CD4-positive, alpha-beta T cell treated with Interleukin-4 for 1 hour (primary cell): ENCODE measurements around the gene TBXA2R.
"Not testable (repeated sequence)": the region's sequence is repeated elsewhere in the genome, so short reads cannot be mapped to it uniquely, and the experiment has no call there.

ENCODE experiments used
- DNase-seq, 2 donors: peaks; one replicate each; pipeline ENCODE4 v3.0.0-alpha.2; 2020 to 2022

The TBXA2R gene

GRCh38 chr19:3576696-3577443 lies 29.8 kb downstream of the TBXA2R start:
- DNase-seq, result no peak

GRCh38 chr19:3575949-3576673 lies 30.6 kb downstream of the TBXA2R start:
- no peak for DNase-seq

DNA sequence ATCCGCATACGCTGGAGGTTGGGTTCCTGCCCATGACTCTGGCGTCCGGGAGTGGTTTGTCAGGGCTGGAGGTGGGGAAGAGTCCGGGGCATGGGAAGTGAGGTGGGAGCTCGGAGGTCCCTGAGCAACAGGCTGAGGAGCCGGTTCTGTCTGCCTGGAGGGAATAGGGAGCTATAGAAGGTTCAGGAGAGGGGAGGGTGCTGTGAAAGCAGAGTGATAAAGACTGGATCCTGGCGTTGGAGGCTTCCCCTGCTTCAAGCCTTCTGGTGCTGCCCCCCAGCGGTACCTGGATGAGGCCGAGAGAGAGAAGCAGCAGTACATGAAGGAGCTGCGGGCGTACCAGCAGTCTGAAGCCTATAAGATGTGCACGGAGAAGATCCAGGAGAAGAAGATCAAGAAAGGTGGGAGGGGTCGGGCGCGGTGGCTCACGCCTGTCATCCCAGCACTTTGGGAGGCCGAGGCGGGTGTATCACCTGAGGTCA lies 31.4 kb downstream of the TBXA2R start:
- peak; percentile 33 to 36 for DNase-seq

GRCh38 chr19:3573858-3574637 lies 32.6 kb downstream of the TBXA2R start:
- peak; percentile 88 to 93 for DNase-seq

DNA sequence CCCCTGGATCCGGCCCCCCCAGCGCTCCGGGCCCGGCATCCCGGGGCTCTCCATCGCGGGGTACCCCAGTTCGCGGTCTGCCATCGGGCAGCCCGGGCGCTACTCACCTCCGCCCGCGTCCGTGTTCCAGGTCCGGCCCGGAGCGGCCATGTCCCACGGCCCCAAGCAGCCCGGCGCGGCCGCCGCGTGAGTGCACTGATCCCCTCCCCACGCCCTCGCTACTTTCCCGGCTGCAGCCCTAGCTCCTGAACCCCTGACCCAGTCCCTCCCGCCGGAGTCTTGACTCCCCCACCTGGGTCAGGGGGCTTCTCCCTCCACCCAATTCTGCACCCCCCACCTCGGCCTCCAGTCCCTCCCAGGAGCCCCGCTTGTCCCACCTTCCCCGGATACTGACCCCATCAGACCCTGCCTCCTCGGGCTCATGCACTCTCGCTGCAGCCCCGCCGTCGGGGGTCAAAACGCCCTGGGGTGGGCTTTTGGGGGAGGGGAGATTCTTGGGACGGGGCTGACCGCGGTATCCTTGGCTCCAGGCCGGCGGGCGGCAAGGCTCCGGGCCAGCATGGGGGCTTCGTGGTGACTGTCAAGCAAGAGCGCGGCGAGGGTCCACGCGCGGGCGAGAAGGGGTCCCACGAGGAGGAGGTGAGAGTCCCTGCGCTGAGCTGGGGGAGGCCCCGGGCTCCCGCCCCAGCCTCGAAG lies 33.4 kb downstream of the TBXA2R start:
- DNase-seq, result no peak

GRCh38 chr19:3572855-3573161 lies 33.9 kb downstream of the TBXA2R start, which contains the start of gene HMG20B:
Gene HMG20B, plus strand, starts transcription at chr19:3572944. Its CDS starts 366 bp downstream, at chr19:3573310.
- DNase-seq, result no peak

- DNase-seq, result peak; percentile 99 to 100
Observed at GRCh38 chr19:3572132-3572854, 34.4 kb downstream of the TBXA2R start.

GRCh38 chr19:3570606-3571011 lies 36.1 kb downstream of the TBXA2R start:
- DNase-seq, result no peak

- not testable (repeated sequence) for DNase-seq
Observed at GRCh38 chr19:3570042-3570441, 36.6 kb downstream of the TBXA2R start.

DNA sequence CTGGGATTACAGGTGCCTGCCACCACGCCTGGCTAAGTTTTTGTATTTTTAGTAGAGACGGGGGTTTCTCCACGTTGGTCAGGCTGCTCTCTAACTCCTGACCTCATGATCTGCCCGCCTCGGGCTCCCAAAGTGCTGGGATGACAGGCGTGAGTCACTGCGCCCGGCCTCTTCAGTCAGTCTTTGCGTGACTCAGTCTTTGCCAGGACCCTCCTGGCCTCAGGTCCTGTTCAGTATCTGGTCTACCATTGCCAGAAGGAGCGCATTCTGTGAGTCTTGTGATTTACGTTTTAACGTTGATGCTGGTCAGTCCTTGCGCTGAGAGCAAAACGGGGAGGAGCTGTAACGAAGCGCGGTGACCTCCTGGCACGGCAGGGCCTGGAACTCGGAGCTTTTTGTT lies 41.5 kb downstream of the TBXA2R start:
- DNase-seq, result no peak

DNA sequence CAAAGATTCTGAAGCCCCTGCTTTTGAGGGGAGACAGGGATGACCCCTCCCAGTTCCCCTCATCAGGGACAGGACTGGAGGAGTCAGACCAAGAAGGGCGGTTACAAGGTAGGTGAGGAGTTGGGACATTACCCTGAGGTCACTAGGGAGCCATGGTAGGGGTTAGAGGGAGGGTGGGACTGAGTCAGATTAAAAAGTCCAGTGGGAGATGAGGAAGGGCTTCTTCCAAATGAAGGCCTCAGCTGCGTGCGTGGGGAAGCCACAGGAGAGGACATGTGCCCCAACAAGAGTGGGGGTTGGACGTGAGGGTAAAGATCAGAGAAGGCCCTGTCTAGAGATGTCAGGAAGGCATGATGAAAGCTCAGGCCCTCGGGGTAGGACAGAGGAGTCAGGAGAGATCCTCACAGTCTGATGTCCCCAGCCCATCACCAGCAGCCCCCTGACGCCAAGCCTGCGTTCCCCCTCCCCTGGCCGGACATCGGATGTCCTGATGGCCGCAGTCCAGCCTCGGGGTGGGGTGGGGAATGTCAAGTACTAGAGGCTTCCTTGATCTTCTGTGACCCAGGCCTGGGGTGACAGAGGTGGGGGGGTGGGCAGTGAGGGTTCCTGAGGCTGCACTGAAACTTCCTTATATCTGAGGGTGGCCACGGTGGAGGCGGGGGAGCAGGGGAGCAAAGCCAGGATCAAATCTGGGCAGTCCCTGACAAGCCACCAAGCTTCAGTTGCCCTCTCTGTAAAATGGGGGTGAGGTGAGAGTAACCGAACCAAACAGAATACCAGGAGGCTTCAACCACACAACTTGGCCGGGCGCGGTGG lies 42.8 kb downstream of the TBXA2R start:
- no peak for DNase-seq

DNA sequence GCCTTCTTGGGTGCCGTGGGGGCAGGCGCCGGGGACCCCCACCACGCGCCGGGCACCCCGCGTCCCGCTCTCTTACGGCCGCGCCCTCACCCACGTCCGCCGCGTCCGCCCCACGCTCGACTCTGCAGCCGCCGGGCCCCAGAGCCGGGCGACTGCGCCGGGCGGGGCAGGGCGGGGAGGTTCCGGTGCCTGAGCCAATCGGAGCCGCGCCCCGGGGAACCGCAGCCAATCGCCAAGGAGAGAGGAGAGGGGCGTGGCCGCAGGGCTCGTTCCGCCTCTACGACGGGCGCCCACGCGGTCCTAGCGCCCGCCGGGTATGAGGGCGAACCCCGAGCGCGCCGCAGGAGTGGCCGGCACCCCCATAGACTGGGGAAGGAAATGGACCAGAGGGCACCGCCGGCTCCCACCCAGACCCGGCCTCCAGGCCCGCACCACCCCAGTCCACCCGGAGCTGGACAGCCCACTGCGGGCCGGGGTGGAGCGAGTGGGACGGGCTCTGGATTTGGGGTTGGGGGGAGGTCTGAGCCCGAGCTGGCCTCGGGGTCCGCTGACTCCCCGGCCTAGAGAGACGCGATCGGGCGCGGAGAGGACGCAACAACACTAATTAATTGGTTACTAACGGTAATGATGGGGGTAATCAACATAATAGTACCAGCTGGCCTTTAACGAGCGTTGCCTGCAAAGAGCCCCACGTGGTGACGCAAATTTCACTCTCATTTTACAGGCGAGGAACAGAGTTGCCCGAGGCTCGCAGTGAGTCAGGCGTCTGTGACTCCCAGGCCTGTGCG lies 49.0 kb downstream of the TBXA2R start, which contains the start of gene MFSD12:
Gene MFSD12 (minus strand): TSS at position 126 of the 788 bp plus-strand sequence. CDS start 183 bp downstream, outside the sequence.
- DNase-seq, result peak; percentile 92 to 95

DNA sequence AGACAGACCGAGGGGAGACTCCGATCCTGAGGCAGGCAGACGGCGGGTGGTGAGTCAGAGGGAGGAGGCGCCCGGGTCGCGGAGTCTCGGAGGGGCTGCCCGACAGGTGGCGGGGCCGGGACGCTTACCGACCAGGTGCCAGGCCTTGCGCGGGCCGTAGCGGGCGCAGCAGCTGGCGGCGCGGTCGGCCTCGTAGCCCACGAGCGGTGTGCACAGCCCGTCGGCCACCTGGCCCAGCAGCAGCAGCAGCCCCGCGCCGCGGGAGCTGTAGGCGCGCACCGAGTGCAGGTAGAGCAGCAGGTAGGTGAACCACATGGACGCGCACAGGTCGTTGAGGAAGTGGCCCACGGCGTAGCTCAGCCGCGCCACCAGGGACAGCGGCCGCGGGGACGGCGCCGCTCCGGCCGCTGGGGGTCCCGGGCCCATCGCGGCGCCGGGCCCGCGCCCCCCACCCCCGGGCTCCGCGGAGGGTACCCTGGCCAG lies 49.7 kb downstream of the TBXA2R start:
- peak; percentile 53 to 60 for DNase-seq

- no peak for DNase-seq
Observed at GRCh38 chr19:3556423-3556977, 50.2 kb downstream of the TBXA2R start.

DNA sequence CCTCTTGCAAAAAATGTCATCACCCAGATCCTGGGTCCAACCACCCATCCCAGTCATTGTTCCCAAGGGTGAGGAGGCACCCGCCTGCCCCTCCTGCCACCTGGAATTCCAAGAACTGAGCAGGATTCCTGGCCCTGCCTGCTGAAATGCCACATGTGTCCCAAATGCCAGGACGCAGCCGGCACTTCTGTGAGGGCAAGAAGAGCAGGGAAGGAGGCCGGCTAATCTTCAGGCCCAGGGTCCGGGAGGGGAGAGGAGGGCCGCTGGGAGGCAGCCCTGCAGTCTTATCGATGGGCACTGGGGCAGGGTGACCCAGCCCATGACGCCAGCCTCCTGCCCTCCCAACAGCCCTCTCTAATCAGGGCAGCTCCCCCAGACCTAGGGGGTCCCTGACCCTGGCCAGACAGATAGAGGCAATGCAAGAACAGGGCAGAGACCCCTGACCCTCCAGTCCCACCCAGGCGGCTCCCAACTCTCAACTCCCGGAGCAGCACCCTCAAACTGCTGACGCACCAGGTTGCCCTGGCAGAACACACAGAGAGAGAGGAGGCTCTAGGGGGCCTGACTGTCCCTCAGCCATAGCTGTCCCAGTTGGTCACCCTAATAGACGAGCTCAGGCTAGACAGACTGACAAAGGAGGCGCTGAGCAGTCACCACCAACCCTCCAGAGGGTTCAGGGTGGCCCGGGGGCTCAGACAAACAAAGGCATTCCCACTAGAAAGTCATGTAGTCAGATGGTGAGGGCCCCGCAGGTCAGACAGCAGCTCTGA lies 50.8 kb downstream of the TBXA2R start:
- DNase-seq, result no peak

- peak; percentile 53 to 67 for DNase-seq
Observed at GRCh38 chr19:3554254-3555083, 52.2 kb downstream of the TBXA2R start.

DNA sequence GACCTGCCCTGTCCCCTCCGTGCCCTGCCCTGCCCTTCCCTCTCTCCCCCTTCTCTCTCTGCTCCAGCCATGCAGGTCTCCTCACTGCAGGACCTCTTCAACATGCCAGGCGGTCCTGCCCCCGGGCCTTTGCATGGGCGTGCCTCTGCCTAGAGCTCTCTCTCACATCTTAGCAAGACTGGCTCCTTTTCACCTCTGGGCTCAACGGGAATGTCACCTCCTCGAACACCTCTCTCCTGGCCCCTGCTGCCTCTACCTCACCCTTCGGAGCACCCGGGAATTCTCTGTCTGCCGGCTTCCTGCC lies 54.9 kb downstream of the TBXA2R start:
- no peak for DNase-seq
